ENCODE measurements around the gene TBATA. TPM values are rescaled to one million over a fixed set of nuclear protein-coding genes. Genes with fewer than 3 reads are reported as not detected.

The TBATA gene
- total RNA-seq, 1 experiment from 2014 or later = not detected

DNA sequence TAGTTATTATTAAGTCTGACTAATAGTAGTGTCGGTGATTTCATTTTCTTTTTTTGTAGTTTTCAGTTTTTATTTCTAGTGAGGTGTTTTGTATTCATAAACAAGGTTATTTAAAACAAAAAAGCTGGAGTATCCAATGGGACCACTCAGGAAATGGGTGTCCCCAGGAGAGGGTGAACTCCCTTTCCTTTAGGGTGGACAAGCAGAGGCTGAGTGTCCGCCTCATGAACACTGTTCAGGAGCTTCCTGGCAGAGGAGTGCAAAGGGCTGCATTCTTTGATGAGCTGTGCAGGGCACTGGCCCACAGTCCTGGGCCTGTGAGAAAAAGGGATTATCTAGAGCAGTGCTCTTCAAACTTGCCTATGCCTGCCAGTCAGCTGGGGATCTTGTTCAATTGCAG, 56.8 kb downstream of the TBATA start (continued):
- TF ChIP-seq STAT6 (CRISPR knock-in tag; conservative IDR thresholded peaks at IDR 0.05; ENCODE audit: low read depth) (no peak), FOXJ3 (CRISPR knock-in tag; IDR thresholded peaks at IDR 0.05; ENCODE audit: borderline replicate concordance) (no peak), ESRRA (CRISPR knock-in tag; IDR thresholded peaks at IDR 0.05; ENCODE audit: borderline replicate concordance) (no peak), KAT7 (CRISPR knock-in tag; IDR thresholded peaks at IDR 0.05; ENCODE audit: borderline replicate concordance) (no peak)

DNA sequence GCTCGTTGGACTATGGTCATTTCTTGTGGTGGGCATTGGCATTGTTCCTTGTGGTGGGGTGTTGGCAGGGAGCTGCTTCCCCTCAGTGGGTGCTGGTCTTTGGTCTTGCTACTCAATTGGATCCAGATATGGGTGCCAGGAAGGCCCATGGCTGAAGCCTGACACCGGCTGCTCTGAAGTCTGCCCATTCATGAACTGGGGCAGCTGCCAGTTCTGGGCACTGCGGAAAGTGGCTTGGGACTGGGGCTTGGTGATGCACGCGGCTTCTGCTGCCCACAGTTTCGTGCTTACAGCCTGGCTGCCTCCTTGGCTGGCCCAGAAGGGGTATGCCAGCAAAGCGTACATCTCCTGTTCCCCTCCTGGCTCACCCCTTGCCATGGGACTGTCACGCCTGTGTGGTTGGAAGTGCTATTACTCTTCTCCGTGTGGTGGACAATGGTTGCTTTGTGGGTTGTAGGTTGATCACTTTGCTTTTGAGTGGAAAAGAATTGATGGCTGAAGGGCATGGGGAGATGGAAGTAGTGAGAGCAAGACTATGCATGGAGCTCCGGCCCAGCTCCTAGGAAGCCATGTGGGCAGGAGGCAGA, 58.2 kb downstream of the TBATA start:
- no peak overlapping the region for H3K4me3 Mint-ChIP-seq
- no peak overlapping the region for H3K27ac Mint-ChIP-seq
- DNase-seq (ENCODE audit: low spot score) (no peak), ATAC-seq (no peak)
- H3K36me3 Mint-ChIP-seq = peaks cover 6% of the 10 kb centered on the region
- ChIA-PET CTCF (no interaction called here), POLR2A (no interaction called here)
- H3K4me1 Mint-ChIP-seq = peaks cover 19% of the 10 kb centered on the region
- H3K27me3 Mint-ChIP-seq (ENCODE audit: low read depth) = peaks cover 4% of the 10 kb centered on the region; the same call in 1 of the 2 replicates
- no peak for TF ChIP-seq TEAD1 (CRISPR knock-in tag; IDR thresholded peaks at IDR 0.05)
- TF ChIP-seq ERG (CRISPR knock-in tag; IDR thresholded peaks at IDR 0.05) = no peak
- TF ChIP-seq, protein P1, sequence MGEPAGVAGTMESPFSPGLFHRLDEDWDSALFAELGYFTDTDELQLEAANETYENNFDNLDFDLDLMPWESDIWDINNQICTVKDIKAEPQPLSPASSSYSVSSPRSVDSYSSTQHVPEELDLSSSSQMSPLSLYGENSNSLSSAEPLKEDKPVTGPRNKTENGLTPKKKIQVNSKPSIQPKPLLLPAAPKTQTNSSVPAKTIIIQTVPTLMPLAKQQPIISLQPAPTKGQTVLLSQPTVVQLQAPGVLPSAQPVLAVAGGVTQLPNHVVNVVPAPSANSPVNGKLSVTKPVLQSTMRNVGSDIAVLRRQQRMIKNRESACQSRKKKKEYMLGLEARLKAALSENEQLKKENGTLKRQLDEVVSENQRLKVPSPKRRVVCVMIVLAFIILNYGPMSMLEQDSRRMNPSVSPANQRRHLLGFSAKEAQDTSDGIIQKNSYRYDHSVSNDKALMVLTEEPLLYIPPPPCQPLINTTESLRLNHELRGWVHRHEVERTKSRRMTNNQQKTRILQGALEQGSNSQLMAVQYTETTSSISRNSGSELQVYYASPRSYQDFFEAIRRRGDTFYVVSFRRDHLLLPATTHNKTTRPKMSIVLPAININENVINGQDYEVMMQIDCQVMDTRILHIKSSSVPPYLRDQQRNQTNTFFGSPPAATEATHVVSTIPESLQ (CRISPR knock-in tag; IDR thresholded peaks at IDR 0.05) = no peak
- TF ChIP-seq, protein P2, sequence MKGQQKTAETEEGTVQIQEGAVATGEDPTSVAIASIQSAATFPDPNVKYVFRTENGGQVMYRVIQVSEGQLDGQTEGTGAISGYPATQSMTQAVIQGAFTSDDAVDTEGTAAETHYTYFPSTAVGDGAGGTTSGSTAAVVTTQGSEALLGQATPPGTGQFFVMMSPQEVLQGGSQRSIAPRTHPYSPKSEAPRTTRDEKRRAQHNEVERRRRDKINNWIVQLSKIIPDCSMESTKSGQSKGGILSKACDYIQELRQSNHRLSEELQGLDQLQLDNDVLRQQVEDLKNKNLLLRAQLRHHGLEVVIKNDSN (CRISPR knock-in tag; IDR thresholded peaks at IDR 0.05) = no peak
- no peak for TF ChIP-seq JUN (CRISPR knock-in tag; IDR thresholded peaks at IDR 0.05)
- no peak for TF ChIP-seq MXD4 (CRISPR knock-in tag; IDR thresholded peaks at IDR 0.05; ENCODE audit: borderline replicate concordance)
- no peak for TF ChIP-seq HMGA2 (CRISPR knock-in tag; IDR thresholded peaks at IDR 0.05)
- no peak for TF ChIP-seq NFE2L1 (CRISPR knock-in tag; IDR thresholded peaks at IDR 0.05)
- H3K9me3 Mint-ChIP-seq = peaks cover 15% of the 10 kb centered on the region

GRCh38 chr10:70723771-70724170, 61.4 kb downstream of the TBATA start:
- H3K9me3 Mint-ChIP-seq = peaks cover 15% of the 10 kb centered on the region
- TF ChIP-seq TEAD4 (CRISPR knock-in tag; IDR thresholded peaks at IDR 0.05) (no peak), FOXJ3 (CRISPR knock-in tag; IDR thresholded peaks at IDR 0.05; ENCODE audit: borderline replicate concordance) (no peak), ERG (CRISPR knock-in tag; IDR thresholded peaks at IDR 0.05) (no peak), GABPB1 (CRISPR knock-in tag; IDR thresholded peaks at IDR 0.05) (no peak), RELA (CRISPR knock-in tag; IDR thresholded peaks at IDR 0.05; ENCODE audit: borderline replicate concordance) (no peak), NFATC4 (CRISPR knock-in tag; IDR thresholded peaks at IDR 0.05) (no peak), ETV6 (CRISPR knock-in tag; IDR thresholded peaks at IDR 0.05) (no peak), MYBL2 (CRISPR knock-in tag; IDR thresholded peaks at IDR 0.05) (no peak), ZNF416 (CRISPR knock-in tag; IDR thresholded peaks at IDR 0.05) (no peak), FOXP1 (CRISPR knock-in tag; IDR thresholded peaks at IDR 0.05; ENCODE audit: borderline replicate concordance) (no peak), OVOL2 (CRISPR knock-in tag; IDR thresholded peaks at IDR 0.05; ENCODE audit: borderline replicate concordance) (no peak), ZBTB21 (CRISPR knock-in tag; IDR thresholded peaks at IDR 0.05; ENCODE audit: borderline replicate concordance) (no peak)
- TF ChIP-seq, protein P1 (CRISPR knock-in tag; IDR thresholded peaks at IDR 0.05) = no peak
- TF ChIP-seq, protein P3, sequence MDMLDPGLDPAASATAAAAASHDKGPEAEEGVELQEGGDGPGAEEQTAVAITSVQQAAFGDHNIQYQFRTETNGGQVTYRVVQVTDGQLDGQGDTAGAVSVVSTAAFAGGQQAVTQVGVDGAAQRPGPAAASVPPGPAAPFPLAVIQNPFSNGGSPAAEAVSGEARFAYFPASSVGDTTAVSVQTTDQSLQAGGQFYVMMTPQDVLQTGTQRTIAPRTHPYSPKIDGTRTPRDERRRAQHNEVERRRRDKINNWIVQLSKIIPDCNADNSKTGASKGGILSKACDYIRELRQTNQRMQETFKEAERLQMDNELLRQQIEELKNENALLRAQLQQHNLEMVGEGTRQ (CRISPR knock-in tag; IDR thresholded peaks at IDR 0.05) = no peak

More at GRCh38 chr10:70723771-70724170, 61.4 kb downstream of the TBATA start:
- ChIA-PET CTCF (no interaction called here), POLR2A (no interaction called here)
- no peak for ATAC-seq
- Mint-ChIP-seq H3K27me3 (ENCODE audit: low read depth) (peaks cover 4% of the 10 kb centered on the region; the same call in 1 of the 2 replicates), H3K4me3 (no peak overlapping the region), H3K36me3 (peaks cover 6% of the 10 kb centered on the region), H3K4me1 (peaks cover 10% of the 10 kb centered on the region), H3K27ac (no peak overlapping the region)
- DNase-seq (ENCODE audit: low spot score) = no peak
